NK-92 (cell line): ENCODE data around the gene RASA3.

Experiments
- DNase-seq: peaks from one replicate; lab custom pipeline; 2025; ENCODE audit not compliant: unreplicated experiment; lab: John Stamatoyannopoulos, UW

Gene RASA3

DNA sequence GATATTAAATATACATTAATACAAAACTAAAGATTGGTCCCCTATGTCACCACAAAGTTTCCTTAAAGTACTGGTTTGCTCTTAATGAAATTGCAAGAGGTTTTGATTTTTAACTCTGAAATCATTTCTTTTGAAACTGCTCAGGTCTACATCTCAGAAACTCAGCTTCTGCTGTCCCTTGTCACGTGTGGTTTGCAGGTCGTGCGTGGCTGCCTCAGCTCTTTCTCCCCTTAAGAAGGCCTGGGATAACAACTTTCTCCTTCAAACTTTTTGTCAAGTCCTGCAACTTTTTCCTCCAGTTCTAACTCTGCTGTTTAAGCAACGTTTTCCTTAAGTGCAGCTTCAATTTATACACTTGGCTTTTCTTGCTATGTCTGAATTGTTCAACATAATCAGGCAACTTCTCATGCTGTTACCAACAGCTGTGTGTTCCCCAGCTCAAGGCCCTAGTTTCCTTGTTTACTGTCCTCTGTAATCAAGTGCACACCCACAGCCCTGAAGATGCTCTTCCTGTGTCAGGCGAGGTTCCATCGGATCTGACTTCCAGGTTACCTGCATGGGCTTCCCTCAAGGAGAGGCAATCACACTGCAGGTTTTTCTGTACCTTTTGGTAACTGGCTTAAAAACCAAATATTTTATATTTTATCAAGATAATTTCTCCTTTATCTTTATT is 172.0 kb downstream of the RASA3 start:
- no peak for DNase-seq

DNA sequence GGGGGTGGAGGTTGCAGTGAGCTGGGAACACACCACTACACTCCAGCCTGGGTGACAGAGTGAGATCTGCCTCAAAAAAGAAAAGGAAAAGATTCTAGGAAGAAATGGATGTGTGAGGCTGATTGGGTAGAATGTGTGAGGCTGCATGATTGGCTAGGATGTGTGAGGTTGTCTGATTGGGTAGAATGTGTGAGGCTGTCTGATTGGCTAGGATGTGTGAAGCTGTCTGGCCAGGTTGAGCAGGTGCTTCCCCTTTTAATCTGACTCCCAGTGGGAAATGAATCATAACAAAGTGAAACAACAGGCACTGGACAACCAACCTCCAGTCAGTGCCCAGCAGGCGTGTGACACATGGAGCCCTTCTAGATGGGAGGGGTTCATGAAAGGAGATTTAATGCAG is 173.2 kb downstream of the RASA3 start:
- DNase-seq: no peak

DNA sequence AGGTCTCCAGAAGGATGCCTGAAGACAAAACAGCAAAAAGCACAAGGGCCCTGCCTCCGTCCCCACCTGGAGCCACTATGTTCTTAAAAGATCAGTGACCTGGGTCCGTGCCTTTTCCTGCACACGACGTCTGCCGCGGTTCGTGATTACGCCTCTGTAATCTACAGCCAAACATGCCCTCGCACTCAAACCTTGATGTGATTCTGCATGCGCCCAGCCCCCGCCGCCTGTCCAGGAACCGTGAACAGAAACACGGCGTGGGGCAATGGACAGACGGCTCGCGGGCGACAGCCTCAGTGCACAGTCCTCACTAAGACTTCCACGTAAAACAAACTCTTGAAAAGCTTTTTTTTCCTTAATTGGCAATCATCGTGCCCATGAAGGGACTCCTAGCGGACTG is 174.1 kb downstream of the RASA3 start:
- no peak for DNase-seq

GRCh38 chr13:113956571-113956970 is 175.9 kb downstream of the RASA3 start:
- DNase-seq: no peak

DNA sequence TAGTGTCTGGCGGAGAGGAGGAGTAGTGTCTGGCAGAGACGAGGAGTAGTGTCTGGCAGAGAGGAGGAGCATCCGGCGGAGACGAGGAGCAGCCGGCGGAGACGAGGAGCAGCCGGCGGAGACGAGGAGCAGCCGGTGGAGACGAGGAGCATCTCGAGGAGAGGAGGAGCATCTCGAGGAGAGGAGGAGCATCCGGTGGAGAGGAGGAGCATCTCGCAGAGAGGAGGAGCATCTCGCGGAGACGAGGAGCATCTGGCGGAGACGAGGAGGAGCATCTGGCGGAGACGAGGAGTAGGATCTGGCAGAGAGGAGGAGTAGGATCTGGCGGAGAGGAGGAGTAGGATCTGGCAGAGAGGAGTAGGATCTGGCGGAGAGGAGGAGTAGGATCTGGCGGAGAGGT is 176.7 kb downstream of the RASA3 start:
- DNase-seq: no peak

GRCh38 chr13:113955235-113955634 is 177.2 kb downstream of the RASA3 start:
- DNase-seq: no peak

GRCh38 chr13:113954046-113954835 is 178.2 kb downstream of the RASA3 start:
- no peak for DNase-seq

GRCh38 chr13:113953561-113953960 is 178.9 kb downstream of the RASA3 start:
- DNase-seq: no peak

DNA sequence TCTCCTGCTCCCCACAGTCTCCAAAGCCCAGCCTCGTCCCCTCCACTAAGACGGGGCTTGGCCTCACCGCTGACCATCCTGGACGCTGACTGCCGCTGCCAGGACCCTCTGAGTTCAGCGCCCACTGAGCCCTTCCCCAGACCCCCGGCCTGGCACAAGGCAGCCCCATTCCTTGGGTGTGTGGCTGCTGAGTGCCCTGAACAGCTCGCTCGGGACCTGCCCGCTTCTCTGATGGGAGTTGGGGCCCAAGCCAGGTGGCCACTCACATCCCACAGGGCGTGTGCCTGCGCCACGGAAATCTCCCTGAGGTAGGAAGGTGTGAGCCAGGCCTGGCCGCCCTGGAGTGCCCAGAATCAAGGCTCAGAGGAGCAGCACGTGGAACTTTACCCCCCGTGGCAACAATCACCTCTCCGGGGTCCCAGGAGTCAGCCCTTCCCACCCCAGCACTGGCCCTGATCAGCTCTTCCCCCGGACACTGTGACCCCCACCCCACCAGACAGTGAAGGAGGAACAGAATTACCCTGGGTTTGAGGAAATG is 179.4 kb downstream of the RASA3 start:
- DNase-seq: no peak

DNA sequence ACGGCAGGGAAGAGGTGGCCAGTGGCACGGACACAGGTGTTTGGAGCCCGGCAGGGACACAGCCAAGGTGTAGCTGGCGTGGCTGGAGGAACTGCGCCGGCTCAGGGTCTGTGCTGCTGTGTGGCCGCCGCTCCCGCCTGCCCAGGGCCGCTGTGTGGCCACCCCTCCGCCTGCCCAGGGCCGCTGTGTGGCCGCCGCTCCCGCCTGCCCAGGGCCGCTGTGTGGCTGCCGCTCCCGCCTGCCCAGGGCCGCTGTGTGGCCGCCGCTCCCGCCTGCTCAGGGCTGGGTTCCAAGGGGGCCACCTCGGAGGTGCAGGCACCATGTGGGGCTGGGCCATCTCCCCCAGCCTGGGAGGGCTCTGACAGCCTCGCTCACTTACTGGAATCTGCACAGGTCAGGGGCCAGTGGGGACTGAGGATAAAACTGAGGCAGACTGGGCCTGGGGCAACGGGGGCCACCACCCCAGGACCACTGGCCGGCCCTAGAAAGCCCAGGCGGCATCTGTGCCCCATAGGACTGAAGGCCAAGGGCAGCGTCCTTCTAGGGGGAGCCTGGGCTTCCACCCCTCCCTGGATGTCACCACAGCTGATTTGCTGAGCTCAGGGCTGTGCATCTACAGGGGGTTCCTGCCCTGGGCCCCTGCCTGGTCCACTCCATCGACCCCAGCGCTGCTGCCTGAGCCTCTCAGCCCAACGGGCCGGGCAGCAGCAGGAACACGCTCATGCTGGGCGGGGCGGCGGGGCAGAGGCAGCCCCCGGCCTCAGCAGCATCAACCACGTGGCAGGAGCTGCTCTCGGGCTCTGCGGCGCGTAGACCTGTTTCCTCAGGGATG is 180.1 kb downstream of the RASA3 start:
- DNase-seq: no peak

DNA sequence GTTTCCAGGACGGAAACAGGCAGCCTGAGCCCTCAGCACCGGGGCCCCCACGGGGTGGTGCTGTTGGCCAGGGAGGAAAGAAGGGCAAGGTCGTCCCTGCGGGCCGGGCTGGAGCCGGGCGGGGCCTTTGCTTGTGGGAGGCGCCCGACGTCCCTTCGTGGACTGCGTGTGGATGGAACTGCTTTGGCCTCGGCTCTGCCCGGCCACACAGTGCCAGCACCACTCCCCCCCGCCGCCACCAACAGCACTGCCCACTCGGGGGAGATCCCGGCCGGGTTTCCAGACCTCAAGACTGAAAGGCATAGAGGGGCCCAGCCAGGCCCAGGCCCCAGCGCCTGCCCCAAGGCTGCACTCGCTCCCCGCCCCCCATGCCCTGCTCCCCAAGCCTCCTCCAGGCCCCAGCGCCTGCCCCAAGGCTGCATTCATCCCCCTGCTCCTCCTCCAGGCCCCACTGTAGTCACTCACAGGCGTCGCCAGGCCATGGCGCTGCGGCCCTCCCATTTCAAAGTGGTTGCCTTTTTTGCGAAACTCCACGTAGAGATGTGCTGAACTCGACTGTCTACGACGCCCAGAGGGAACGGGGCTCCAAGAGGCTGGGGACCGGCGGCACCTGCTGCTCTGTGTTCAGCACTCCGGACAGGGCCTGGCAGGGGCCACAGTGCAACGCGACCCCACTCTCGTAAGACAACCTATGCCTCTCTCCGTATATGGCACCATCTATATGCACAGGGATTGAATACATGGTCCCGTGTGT is 181.0 kb downstream of the RASA3 start:
- DNase-seq: no peak

- DNase-seq: no peak
Measured at GRCh38 chr13:113950451-113951245, 181.8 kb downstream of the RASA3 start.

DNA sequence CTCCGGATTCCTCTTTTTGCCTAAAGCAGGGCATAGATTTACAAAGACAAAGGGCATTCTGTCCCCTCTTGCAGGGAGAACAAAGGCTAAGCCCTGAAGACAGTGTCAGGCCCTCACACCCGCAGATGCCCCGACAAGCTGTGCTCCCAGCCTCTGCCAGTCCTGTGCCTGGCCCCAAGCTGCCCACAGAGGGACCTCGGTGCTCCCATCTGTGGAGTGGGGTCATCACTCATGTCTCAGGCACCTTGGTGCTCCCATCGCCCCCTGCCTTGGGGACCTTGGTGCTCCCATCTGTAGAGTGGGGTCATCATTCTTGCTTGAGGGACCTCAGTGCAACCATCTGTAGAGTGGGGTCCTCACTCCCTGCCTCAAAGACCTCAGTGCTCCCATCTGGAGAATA is 182.9 kb downstream of the RASA3 start:
- no peak for DNase-seq

DNA sequence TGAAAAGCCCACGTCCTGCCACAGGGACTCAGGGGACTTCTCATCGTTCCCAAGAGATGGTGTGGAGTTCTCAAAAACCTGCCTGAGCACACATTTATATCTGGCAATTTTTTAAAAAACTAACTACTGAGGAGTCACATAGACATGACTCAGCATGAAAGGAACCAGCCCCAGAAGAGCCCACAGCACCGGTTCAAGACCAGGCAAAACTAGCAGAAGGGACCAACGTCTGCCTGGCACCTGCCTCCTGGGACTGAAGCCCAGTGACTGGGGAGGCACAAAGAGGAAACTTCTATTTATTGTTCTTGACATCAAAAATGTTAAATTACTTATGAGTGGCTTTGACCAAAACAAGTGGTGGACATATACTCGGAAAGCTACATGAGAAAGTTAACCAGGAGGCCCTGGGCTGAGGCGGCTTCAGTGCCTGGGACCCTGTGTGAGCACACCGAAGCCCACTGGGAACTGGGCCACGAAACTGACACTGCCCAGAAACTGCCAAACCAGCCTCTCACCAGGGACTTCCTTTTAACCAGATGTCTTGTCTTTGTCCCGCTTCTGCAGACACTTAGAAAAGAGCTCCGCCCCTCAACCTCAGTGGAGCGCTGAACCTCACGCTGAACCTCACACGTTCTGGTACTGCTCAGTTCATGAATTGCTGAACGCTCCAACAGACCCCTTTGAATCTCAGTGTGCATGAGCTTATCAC is 184.2 kb downstream of the RASA3 start:
- DNase-seq: no peak

DNA sequence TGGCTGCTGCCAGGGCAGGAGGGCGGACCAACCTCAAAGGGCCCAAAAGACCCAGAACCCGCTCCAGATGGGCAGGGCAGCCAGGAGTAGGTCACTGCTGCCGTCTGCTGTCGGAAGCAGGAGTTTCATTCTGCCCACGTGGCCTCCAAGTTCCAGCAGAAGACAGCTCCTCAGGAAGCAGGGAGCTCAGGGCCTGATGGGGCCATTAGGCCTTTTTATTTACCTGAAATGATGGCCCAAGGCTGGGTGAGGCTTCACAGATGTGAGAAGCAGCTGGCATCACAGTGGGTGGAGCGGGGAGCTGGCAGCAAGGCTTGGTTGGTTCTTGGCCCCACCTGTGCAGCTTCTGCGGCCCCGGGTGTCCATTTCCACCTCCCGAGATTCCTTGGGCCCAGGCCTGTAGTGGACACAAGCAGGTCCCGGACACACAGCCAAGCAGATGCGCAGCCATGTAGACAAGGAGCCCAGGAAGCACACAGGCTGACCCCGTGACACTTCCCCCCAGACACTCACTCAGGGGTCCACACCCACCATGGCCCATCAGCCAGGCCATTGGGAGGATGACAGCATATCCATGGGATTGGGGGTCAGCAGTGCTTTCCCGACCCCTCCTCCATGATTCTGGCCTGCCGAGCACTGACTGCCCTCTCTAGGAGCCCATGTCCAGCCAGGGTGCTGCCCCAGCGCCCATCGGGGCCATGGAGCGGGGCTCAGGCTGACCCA is 185.0 kb downstream of the RASA3 start:
- no peak for DNase-seq

- no peak for DNase-seq
Measured at GRCh38 chr13:113946409-113947181, 185.8 kb downstream of the RASA3 start.

DNA sequence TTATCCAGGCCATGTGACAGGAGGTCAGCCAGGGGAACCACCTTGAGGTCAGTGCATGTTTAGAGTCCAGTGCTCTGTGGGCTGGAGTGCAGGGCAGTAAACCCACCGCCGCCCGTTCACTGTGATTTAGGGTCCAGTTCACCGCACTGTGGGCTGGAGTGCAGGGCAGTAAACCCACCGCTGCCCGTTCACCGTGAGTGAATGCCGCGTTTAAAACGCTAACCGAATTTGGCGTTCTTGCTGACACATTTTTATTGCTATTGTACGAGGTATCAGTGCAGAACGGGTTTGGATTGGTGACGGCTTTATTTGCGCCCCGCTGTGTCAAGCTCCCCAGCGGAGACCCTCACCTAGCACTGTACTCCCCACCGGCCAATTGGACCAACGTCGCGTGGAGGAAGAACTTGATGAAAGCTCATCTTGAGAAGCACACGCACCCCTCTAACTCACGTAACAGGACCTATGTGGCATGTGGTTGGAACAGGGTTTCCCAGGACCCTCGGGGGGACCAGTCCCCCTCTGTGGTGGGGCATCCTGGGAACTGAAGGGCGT is 186.5 kb downstream of the RASA3 start:
- DNase-seq: no peak
